ENCODE measurements around the gene FZR1.

- TF ChIP-seq CTCF (IDR thresholded peaks at IDR 0.05), result no peak
- TF ChIP-seq POLR2AphosphoS5 (IDR thresholded peaks at IDR 0.05), result no peak
- TF ChIP-seq POLR2A (IDR thresholded peaks at IDR 0.05), result no peak
These were observed 40.0 kb downstream of the FZR1 start for GRCh38 chr19:3546119-3546518.
